Measurements from ENCODE around the gene PHLPP1.

- no peak for TF ChIP-seq POLR2A (IDR thresholded peaks at IDR 0.05)
- TF ChIP-seq, protein P1, sequence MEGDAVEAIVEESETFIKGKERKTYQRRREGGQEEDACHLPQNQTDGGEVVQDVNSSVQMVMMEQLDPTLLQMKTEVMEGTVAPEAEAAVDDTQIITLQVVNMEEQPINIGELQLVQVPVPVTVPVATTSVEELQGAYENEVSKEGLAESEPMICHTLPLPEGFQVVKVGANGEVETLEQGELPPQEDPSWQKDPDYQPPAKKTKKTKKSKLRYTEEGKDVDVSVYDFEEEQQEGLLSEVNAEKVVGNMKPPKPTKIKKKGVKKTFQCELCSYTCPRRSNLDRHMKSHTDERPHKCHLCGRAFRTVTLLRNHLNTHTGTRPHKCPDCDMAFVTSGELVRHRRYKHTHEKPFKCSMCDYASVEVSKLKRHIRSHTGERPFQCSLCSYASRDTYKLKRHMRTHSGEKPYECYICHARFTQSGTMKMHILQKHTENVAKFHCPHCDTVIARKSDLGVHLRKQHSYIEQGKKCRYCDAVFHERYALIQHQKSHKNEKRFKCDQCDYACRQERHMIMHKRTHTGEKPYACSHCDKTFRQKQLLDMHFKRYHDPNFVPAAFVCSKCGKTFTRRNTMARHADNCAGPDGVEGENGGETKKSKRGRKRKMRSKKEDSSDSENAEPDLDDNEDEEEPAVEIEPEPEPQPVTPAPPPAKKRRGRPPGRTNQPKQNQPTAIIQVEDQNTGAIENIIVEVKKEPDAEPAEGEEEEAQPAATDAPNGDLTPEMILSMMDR (IDR thresholded peaks at IDR 0.05): no peak
These were observed 72.8 kb downstream of the PHLPP1 start for GRCh38 chr18:62788111-62788510.
